ENCODE data around the gene STX1B. TPM values are rescaled to one million over a fixed set of nuclear protein-coding genes. Genes with fewer than 3 reads are reported as not detected.

STX1B gene
- total and polyA plus RNA-seq, 2 of the 8 experiments (the other 6 are each of a cell fraction or from before 2014, with no cell fraction given), result 8.9 to 20.2 TPM

DNA sequence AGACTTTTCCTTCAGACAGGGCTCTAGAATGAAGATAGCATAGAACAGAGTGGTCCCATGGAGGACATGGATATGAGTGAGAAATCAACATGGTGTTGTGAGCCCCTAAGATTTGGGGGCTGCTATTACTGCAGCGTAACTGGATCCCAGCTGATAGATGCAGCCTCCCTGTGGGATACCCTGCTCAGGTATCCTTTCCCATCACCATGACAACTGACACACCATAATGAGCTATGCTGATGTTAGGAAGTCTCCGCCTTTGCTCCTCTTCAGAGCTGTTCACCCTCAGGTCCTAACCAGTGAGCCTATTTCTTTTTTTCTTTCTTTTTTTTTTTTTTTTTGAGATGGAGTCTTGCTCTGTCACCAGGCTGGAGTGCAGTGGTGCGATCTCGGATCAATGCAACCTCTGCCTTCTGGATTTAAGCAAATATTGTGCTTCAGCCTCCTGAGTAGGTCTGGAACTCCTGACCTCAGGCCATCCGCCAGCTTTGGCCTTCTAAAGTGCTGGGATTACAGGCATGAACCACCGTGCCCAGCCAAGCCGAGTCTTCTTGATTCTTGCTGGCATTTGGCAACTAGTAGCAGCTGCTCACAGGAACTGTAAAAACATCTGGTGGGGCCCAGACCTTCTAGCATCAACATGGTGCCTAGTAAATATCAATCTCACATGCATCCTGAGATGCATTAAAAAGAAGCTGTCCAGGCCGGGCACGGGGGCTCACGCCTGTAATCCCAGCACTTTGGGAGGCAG is 40.0 kb upstream of the STX1B start (continued):
- TF ChIP-seq KDM4A (IDR thresholded peaks at IDR 0.05; ENCODE audit: low read depth, low read length, severe bottlenecking), result no peak
- TF ChIP-seq CHD1 (IDR thresholded peaks at IDR 0.05; ENCODE audit: low read depth, low read length), result no peak
- TF ChIP-seq MAFK (IDR thresholded peaks at IDR 0.05; ENCODE audit: low read depth, low read length), result no peak
- TF ChIP-seq SP1 (IDR thresholded peaks at IDR 0.05; ENCODE audit: low read depth, low read length), result no peak
